Measurements from ENCODE around the gene ARHGAP24.

- no peak for TF ChIP-seq CTCF (IDR thresholded peaks at IDR 0.05)
- no peak for TF ChIP-seq REST (IDR thresholded peaks at IDR 0.05; ENCODE audit: low read depth, low read length)
- no peak for TF ChIP-seq TAF1 (IDR thresholded peaks at IDR 0.05; ENCODE audit: borderline replicate concordance, low read depth, low read length)
- TF ChIP-seq RFX5 (IDR thresholded peaks at IDR 0.05; ENCODE audit: low read length): no peak
- no peak for TF ChIP-seq CHD2 (IDR thresholded peaks at IDR 0.05; ENCODE audit: low read length, partially characterized antibody)
- TF ChIP-seq JUND (IDR thresholded peaks at IDR 0.05): no peak
- TF ChIP-seq POLR2AphosphoS5 (IDR thresholded peaks at IDR 0.05; ENCODE audit: low read depth, low read length): no peak
- no peak for TF ChIP-seq SIN3A (IDR thresholded peaks at IDR 0.05; ENCODE audit: borderline replicate concordance, low read depth, low read length)
- TF ChIP-seq RAD21 (IDR thresholded peaks at IDR 0.05; ENCODE audit: low read length): no peak
- TF ChIP-seq EP300 (IDR thresholded peaks at IDR 0.05; ENCODE audit: borderline replicate concordance in 1 of 2, low read depth in 1 of 2, low read length in 1 of 2): no peak
Measured at GRCh38 chr4:85854546-85854945, 379.6 kb downstream of the ARHGAP24 start.

Data from SK-N-SH (cell line).